ENCODE measurements around the gene LAMA2.

LAMA2 gene

GRCh38 chr6:129130959-129131681, 248.2 kb downstream of the LAMA2 start:
- CTCF ChIA-PET, result no interaction called here
- POLR2A ChIA-PET, result interaction anchor here (1.1 kb wide), 1 partner anchor 10 kb away, joined by 3 read pairs; no protein-coding TSS in a partner anchor

GRCh38 chr6:129133770-129134192, 250.8 kb downstream of the LAMA2 start:
- CTCF ChIA-PET, result no interaction called here
- no peak for TF ChIP-seq FOXM1 (IDR thresholded peaks at IDR 0.05; ENCODE audit: borderline replicate concordance)
- TF ChIP-seq CTBP1 (IDR thresholded peaks at IDR 0.05; ENCODE audit: borderline replicate concordance), result no peak
- no peak for TF ChIP-seq BHLHE40 (IDR thresholded peaks at IDR 0.05; ENCODE audit: borderline replicate concordance)
- no peak for TF ChIP-seq ARNT (IDR thresholded peaks at IDR 0.05)
- TF ChIP-seq SP1 (IDR thresholded peaks at IDR 0.05), result no peak
- no peak for TF ChIP-seq PKNOX1 (IDR thresholded peaks at IDR 0.05)
- no peak for TF ChIP-seq ELF4 (IDR thresholded peaks at IDR 0.05)
- TF ChIP-seq SUZ12 (IDR thresholded peaks at IDR 0.05), result no peak
- no peak for TF ChIP-seq HDGF (IDR thresholded peaks at IDR 0.05; ENCODE audit: borderline replicate concordance)
- TF ChIP-seq FOXK2 (IDR thresholded peaks at IDR 0.05), result no peak
- no peak for TF ChIP-seq ZNF384 (IDR thresholded peaks at IDR 0.05)
- no peak for TF ChIP-seq LEF1 (IDR thresholded peaks at IDR 0.05; ENCODE audit: borderline replicate concordance)
- TF ChIP-seq FOXA1 (IDR thresholded peaks at IDR 0.05), result no peak
- no peak for TF ChIP-seq L3MBTL2 (conservative IDR thresholded peaks at IDR 0.05)
- TF ChIP-seq NFRKB (IDR thresholded peaks at IDR 0.05), result no peak
- no peak for DNase-seq (ENCODE audit: extremely low spot score)
- POLR2A ChIA-PET, result no interaction called here

More at GRCh38 chr6:129130959-129131681, 248.2 kb downstream of the LAMA2 start:
- no peak for DNase-seq (ENCODE audit: extremely low spot score)
- TF ChIP-seq ZNF384 (IDR thresholded peaks at IDR 0.05), result no peak
- no peak for TF ChIP-seq CTBP1 (IDR thresholded peaks at IDR 0.05; ENCODE audit: borderline replicate concordance)
- TF ChIP-seq FOXA1 (IDR thresholded peaks at IDR 0.05), result no peak
- no peak for TF ChIP-seq NFRKB (IDR thresholded peaks at IDR 0.05)
- no peak for TF ChIP-seq L3MBTL2 (conservative IDR thresholded peaks at IDR 0.05)
- TF ChIP-seq BHLHE40 (IDR thresholded peaks at IDR 0.05; ENCODE audit: borderline replicate concordance), result no peak
- TF ChIP-seq LEF1 (IDR thresholded peaks at IDR 0.05; ENCODE audit: borderline replicate concordance), result no peak
- TF ChIP-seq TARDBP (IDR thresholded peaks at IDR 0.05), result no peak
- no peak for TF ChIP-seq HDGF (IDR thresholded peaks at IDR 0.05; ENCODE audit: borderline replicate concordance)
- no peak for TF ChIP-seq SUZ12 (IDR thresholded peaks at IDR 0.05)
- TF ChIP-seq FOXK2 (IDR thresholded peaks at IDR 0.05), result no peak
- no peak for TF ChIP-seq SP1 (IDR thresholded peaks at IDR 0.05)
- no peak for TF ChIP-seq ELF4 (IDR thresholded peaks at IDR 0.05)

GRCh38 chr6:129134535-129134934, 251.6 kb downstream of the LAMA2 start:
- POLR2A ChIA-PET, result no interaction called here
- DNase-seq (ENCODE audit: extremely low spot score), result no peak
- CTCF ChIA-PET, result no interaction called here
- no peak for TF ChIP-seq ARNT (IDR thresholded peaks at IDR 0.05)
- no peak for TF ChIP-seq LEF1 (IDR thresholded peaks at IDR 0.05; ENCODE audit: borderline replicate concordance)
- no peak for TF ChIP-seq FOXM1 (IDR thresholded peaks at IDR 0.05; ENCODE audit: borderline replicate concordance)
- TF ChIP-seq ELF4 (IDR thresholded peaks at IDR 0.05), result no peak
- TF ChIP-seq SUZ12 (IDR thresholded peaks at IDR 0.05), result no peak
- no peak for TF ChIP-seq PKNOX1 (IDR thresholded peaks at IDR 0.05)
- TF ChIP-seq L3MBTL2 (conservative IDR thresholded peaks at IDR 0.05), result no peak
- no peak for TF ChIP-seq NFRKB (IDR thresholded peaks at IDR 0.05)
- TF ChIP-seq HDGF (IDR thresholded peaks at IDR 0.05; ENCODE audit: borderline replicate concordance), result no peak
- no peak for TF ChIP-seq TARDBP (IDR thresholded peaks at IDR 0.05)
- TF ChIP-seq CTBP1 (IDR thresholded peaks at IDR 0.05; ENCODE audit: borderline replicate concordance), result no peak
- TF ChIP-seq FOXK2 (IDR thresholded peaks at IDR 0.05), result no peak
- no peak for TF ChIP-seq SP1 (IDR thresholded peaks at IDR 0.05)

GRCh38 chr6:129135451-129135850, 252.5 kb downstream of the LAMA2 start:
- CTCF ChIA-PET, result no interaction called here
- DNase-seq (ENCODE audit: extremely low spot score), result no peak
- TF ChIP-seq NFRKB (IDR thresholded peaks at IDR 0.05) (no peak), SUZ12 (IDR thresholded peaks at IDR 0.05) (no peak), ZNF384 (IDR thresholded peaks at IDR 0.05) (no peak), L3MBTL2 (conservative IDR thresholded peaks at IDR 0.05) (no peak), ARNT (IDR thresholded peaks at IDR 0.05) (no peak), BHLHE40 (IDR thresholded peaks at IDR 0.05; ENCODE audit: borderline replicate concordance) (no peak), CTBP1 (IDR thresholded peaks at IDR 0.05; ENCODE audit: borderline replicate concordance) (no peak), PKNOX1 (IDR thresholded peaks at IDR 0.05) (no peak)
- POLR2A ChIA-PET, result no interaction called here

- DNase-seq (ENCODE audit: extremely low spot score), result no peak
- CTCF ChIA-PET, result interaction anchor here (0.6 kb wide), 1 partner anchor 1638 kb away, joined by 3 read pairs; no protein-coding TSS in a partner anchor
- no peak for TF ChIP-seq NFRKB (IDR thresholded peaks at IDR 0.05)
- POLR2A ChIA-PET, result no interaction called here
These were observed 253.8 kb downstream of the LAMA2 start for GRCh38 chr6:129136751-129137150.

GRCh38 chr6:129138739-129139405, 255.9 kb downstream of the LAMA2 start:
- ChIA-PET CTCF (no interaction called here), POLR2A (no interaction called here)
- no peak for DNase-seq (ENCODE audit: extremely low spot score)
- TF ChIP-seq ZNF384 (IDR thresholded peaks at IDR 0.05) (no peak), L3MBTL2 (conservative IDR thresholded peaks at IDR 0.05) (no peak), FOXA1 (IDR thresholded peaks at IDR 0.05) (no peak), LEF1 (IDR thresholded peaks at IDR 0.05; ENCODE audit: borderline replicate concordance) (no peak), ELF4 (IDR thresholded peaks at IDR 0.05) (no peak), PKNOX1 (IDR thresholded peaks at IDR 0.05) (no peak), HDGF (IDR thresholded peaks at IDR 0.05; ENCODE audit: borderline replicate concordance) (no peak), SP1 (IDR thresholded peaks at IDR 0.05) (no peak), NFRKB (IDR thresholded peaks at IDR 0.05) (no peak)
